GM23248 (cell line): Measurements from ENCODE around the gene PCDHGA1.

Experiments
- EZH2 ChIP-seq: fragments of 200-600 bp; sonication (generic); IDR thresholded peaks from 2 replicates; pipeline ENCODE4 v1.6.1; 2018; ENCODE audit warnings: antibody characterized with exemption, mild to moderate bottlenecking; ENCODE audit not compliant: insufficient read depth, poor library complexity, severe bottlenecking
- EZH2phosphoT487 ChIP-seq: fragments of 200-600 bp; sonication (generic); IDR thresholded peaks from 2 replicates; pipeline ENCODE4 v1.6.1; 2018; ENCODE audit warnings: antibody characterized with exemption, moderate library complexity, mild to moderate bottlenecking, low read depth; ENCODE audit not compliant: insufficient read depth

DNA sequence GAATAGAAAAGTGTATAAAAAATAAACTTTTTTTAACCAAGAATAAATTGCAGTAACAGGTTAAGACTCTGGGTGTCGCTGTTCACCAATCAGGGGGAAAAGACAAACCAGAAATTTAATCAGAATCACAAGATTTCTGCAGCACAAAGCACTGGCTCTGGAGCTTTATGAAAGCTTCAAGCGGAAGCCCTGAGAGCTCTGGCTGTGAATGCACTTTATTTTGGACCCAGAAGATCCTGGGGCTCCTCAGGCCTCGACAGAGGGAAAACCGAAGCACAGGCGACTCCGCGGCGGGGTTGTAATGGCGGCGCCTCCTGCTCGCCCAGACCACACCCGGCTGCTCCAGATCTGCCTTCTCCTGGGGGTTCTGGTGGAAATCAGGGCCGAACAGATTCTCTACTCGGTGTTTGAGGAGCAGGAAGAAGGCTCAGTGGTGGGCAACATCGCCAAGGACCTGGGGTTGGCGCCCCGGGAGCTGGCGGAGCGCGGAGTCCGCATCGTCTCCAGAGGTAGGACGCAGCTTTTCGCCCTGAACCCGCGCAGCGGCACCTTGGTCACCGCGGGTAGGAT lies 24.7 kb downstream of the PCDHGA1 start, which contains the start of gene PCDHGA4:
- TF ChIP-seq EZH2: no peak
- no peak for TF ChIP-seq EZH2phosphoT487
